Measurements from ENCODE around the gene COG7. TPM values are rescaled to one million over a fixed set of nuclear protein-coding genes. Genes with fewer than 3 reads are reported as not detected.
"Not testable (repeated sequence)": the region's sequence is repeated elsewhere in the genome, so short reads cannot be mapped to it uniquely, and the experiment has no call there.

COG7 gene
- total and polyA plus RNA-seq, 9 donors, result 13.8 to 21.5 (median 19.0) TPM

- DNase-seq, result no peak
- WGBS, 3 donors, result 89 to 92% (median 91%) methylated on average over 8 of the region's 8 CpGs
- Histone ChIP-seq H3K4me1 (ENCODE audit: insufficient read depth) (no peaks in the 10 kb centered on the region), H3K27ac (no peak overlapping the region), H3K36me3 (no peaks in the 10 kb centered on the region), H3K4me3 (no peak overlapping the region), H3K27me3 (no peaks in the 10 kb centered on the region), H3K9me3 (no peaks in the 10 kb centered on the region)
- TF ChIP-seq EP300 (IDR thresholded peaks at IDR 0.05), result no peak
- TF ChIP-seq POLR2A (IDR thresholded peaks at IDR 0.05), result no peak
- no peak for TF ChIP-seq CTCF (IDR thresholded peaks at IDR 0.05)
- intact Hi-C loops (cut with DNase I), result no loop called here
Measured at GRCh38 chr16:23401139-23401538, 51.9 kb downstream of the COG7 start.

GRCh38 chr16:23400447-23400846 lies 52.5 kb downstream of the COG7 start:
- H3K36me3 ChIP-seq; H3K4me3 ChIP-seq; intact Hi-C loops (cut with DNase I); H3K4me1 ChIP-seq (ENCODE audit: insufficient read depth); H3K9me3 ChIP-seq; DNase-seq; H3K27me3 ChIP-seq; H3K27ac ChIP-seq: not testable (repeated sequence)
- WGBS, 3 donors, result 91 to 98% (median 96%) methylated on average over 7 of the region's 7 CpGs

- H3K4me3 ChIP-seq, result no peak overlapping the region
- DNase-seq, result no peak
- intact Hi-C loops (cut with DNase I), result no loop called here
- no peaks in the 10 kb centered on the region for H3K9me3 ChIP-seq
- H3K27me3 ChIP-seq, result no peaks in the 10 kb centered on the region
- H3K36me3 ChIP-seq, result no peaks in the 10 kb centered on the region
- no peaks in the 10 kb centered on the region for H3K4me1 ChIP-seq (ENCODE audit: insufficient read depth)
- TF ChIP-seq EP300 (IDR thresholded peaks at IDR 0.05) (no peak), CTCF (IDR thresholded peaks at IDR 0.05) (no peak), POLR2A (IDR thresholded peaks at IDR 0.05) (no peak)
- H3K27ac ChIP-seq, result no peak overlapping the region
- WGBS, 3 donors, result 66 to 72% (median 71%) methylated on average over 17 of the region's 17 CpGs
Measured at GRCh38 chr16:23398987-23399805, 53.8 kb downstream of the COG7 start.

GRCh38 chr16:23397464-23397863 lies 55.5 kb downstream of the COG7 start:
- no peaks in the 10 kb centered on the region for H3K4me1 ChIP-seq (ENCODE audit: insufficient read depth)
- 96 to 98% (median 96%) methylated on average over 2 of the region's 2 CpGs for WGBS, 3 donors
- TF ChIP-seq CTCF (IDR thresholded peaks at IDR 0.05), result no peak
- TF ChIP-seq EP300 (IDR thresholded peaks at IDR 0.05), result no peak
- no peak for TF ChIP-seq POLR2A (IDR thresholded peaks at IDR 0.05)
- H3K27ac ChIP-seq, result no peak overlapping the region
- no peak for DNase-seq
- H3K9me3 ChIP-seq, result no peaks in the 10 kb centered on the region
- H3K27me3 ChIP-seq, result no peaks in the 10 kb centered on the region
- intact Hi-C loops (cut with DNase I), result no loop called here
- no peaks in the 10 kb centered on the region for H3K36me3 ChIP-seq
- no peak overlapping the region for H3K4me3 ChIP-seq

GRCh38 chr16:23395732-23396131 lies 57.3 kb downstream of the COG7 start:
- TF ChIP-seq CTCF (IDR thresholded peaks at IDR 0.05) (no peak), POLR2A (IDR thresholded peaks at IDR 0.05) (no peak), EP300 (IDR thresholded peaks at IDR 0.05) (no peak)
- Histone ChIP-seq H3K4me1 (ENCODE audit: insufficient read depth) (no peaks in the 10 kb centered on the region), H3K4me3 (no peak overlapping the region), H3K9me3 (no peaks in the 10 kb centered on the region), H3K27ac (no peak overlapping the region), H3K27me3 (no peaks in the 10 kb centered on the region), H3K36me3 (no peaks in the 10 kb centered on the region)
- no peak for DNase-seq
- WGBS, 3 donors, result 94 to 95% (median 95%) methylated on average over 6 of the region's 6 CpGs
- intact Hi-C loops (cut with DNase I), result no loop called here

Data from ovary (tissue), 9 donors.